CD4-positive, CD25-positive, alpha-beta regulatory T cell (primary cell): Measurements from ENCODE around the gene ACTR2. TPM values are rescaled to one million over a fixed set of nuclear protein-coding genes. Genes with fewer than 3 reads are reported as not detected.
"Not testable (repeated sequence)": the region's sequence is repeated elsewhere in the genome, so short reads cannot be mapped to it uniquely, and the experiment has no call there.

Source experiments
- ATAC-seq, 2 donors: fragments of 150-1000 bp; cut with Tn5 transposase; one replicate each; pipeline ENCODE4 v1.10.0; 2021; ENCODE audit warnings: low read depth in 2 of 2, moderate number of reproducible peaks in 2 of 2, moderate library complexity in 1 of 2
- DNase-seq, 3 donors: peaks; one replicate each; pipeline versions ENCODE4 v3.0.0 to v3.0.0-alpha.2; 2012 to 2022; ENCODE audit warnings: mixed read lengths in 1 of 3
- H3K27ac ChIP-seq: one replicate; pipeline ENCODE4 v1.7.0; 2013; ENCODE audit warnings: mild to moderate bottlenecking, low read length; ENCODE audit not compliant: insufficient read depth, poor library complexity, severe bottlenecking
- H3K27me3 ChIP-seq: one replicate; pipeline ENCODE4 v1.7.0; 2013; ENCODE audit warnings: low read length; ENCODE audit not compliant: control insufficient read depth, insufficient read depth
- H3K36me3 ChIP-seq: one replicate; pipeline ENCODE4 v1.7.0; 2013; ENCODE audit warnings: mild to moderate bottlenecking, low read length, moderate library complexity; ENCODE audit not compliant: control insufficient read depth, insufficient read depth
- H3K4me1 ChIP-seq: 2 replicates; pipeline ENCODE4 v1.7.0; 2013; ENCODE audit warnings: mild to moderate bottlenecking, low read length; ENCODE audit not compliant: insufficient read depth, control insufficient read depth, poor library complexity, severe bottlenecking
- H3K4me3 ChIP-seq: one replicate; pipeline ENCODE4 v1.7.0; 2013; ENCODE audit warnings: low read depth, mild to moderate bottlenecking, low read length, moderate library complexity
- H3K9me3 ChIP-seq, 2 experiments: 1 replicate in 1 of 2; 2 replicates in 1 of 2; pipeline ENCODE4 v1.7.0; 2013; ENCODE audit warnings: low read length in 2 of 2, mild to moderate bottlenecking in 1 of 2, moderate library complexity in 1 of 2; ENCODE audit not compliant: control insufficient read depth in 2 of 2
- H3K27ac Mint-ChIP-seq, 3 donors: one replicate each; pipeline ENCODE4 v1.8.0; 2020 to 2022; ENCODE audit warnings: mild to moderate bottlenecking in 3 of 3, mixed read lengths in 3 of 3, moderate library complexity in 2 of 3
- H3K27me3 Mint-ChIP-seq: one replicate; pipeline ENCODE4 v1.8.0; 2022; ENCODE audit warnings: mild to moderate bottlenecking, mixed read lengths
- H3K36me3 Mint-ChIP-seq: one replicate; pipeline ENCODE4 v1.8.0; 2020; ENCODE audit warnings: mixed read lengths
- H3K4me1 Mint-ChIP-seq, 4 donors: one replicate each; pipeline ENCODE4 v1.8.0; 2020 to 2022; ENCODE audit warnings: mixed read lengths in 4 of 4, mild to moderate bottlenecking in 1 of 4
- H3K4me3 Mint-ChIP-seq, 4 donors: one replicate each; pipeline ENCODE4 v1.8.0; 2020 to 2022; ENCODE audit warnings: mild to moderate bottlenecking in 4 of 4, mixed read lengths in 4 of 4, moderate library complexity in 3 of 4
- H3K9me3 Mint-ChIP-seq, 7 donors: one replicate each; pipeline ENCODE4 v1.8.0; 2020 to 2022; ENCODE audit warnings: mixed read lengths in 7 of 7, mild to moderate bottlenecking in 3 of 7, moderate library complexity in 2 of 7
- polyA plus RNA-seq, 4 donors: library from polyadenylated mRNA; unstranded; fragments of 300-500 nt; fragmentation: Illumina TruSeq; gene quantifications; one replicate each; pipeline ENCODE4 v1.2.3, GENCODE V29; 2021
- total RNA-seq: library from RNA; stranded (reverse); gene quantifications from one replicate; pipeline ENCODE4 v1.2.3, GENCODE V29; 2022

The ACTR2 gene
- total and polyA plus RNA-seq, 5 donors from 2014 or later: 275 to 324 (median 303) TPM

GRCh38 chr2:65214843-65215242, 12.8 kb upstream of the ACTR2 start:
- Histone ChIP-seq H3K4me1 (no peaks in the 10 kb centered on the region), H3K27ac (no peak overlapping the region), H3K9me3 (no peaks in the 10 kb centered on the region), H3K4me3 (no peak overlapping the region), H3K36me3 (no peaks in the 10 kb centered on the region), H3K27me3 (no peaks in the 10 kb centered on the region)
- DNase-seq (no peak), ATAC-seq (no peak)
- no peaks in the 10 kb centered on the region for H3K9me3 Mint-ChIP-seq
- H3K27ac Mint-ChIP-seq: no peak overlapping the region
- peaks cover 4% of the 10 kb centered on the region for H3K36me3 Mint-ChIP-seq
- H3K27me3 Mint-ChIP-seq: no peaks in the 10 kb centered on the region
- peaks cover 0 to 6% (median 2%) of the 10 kb centered on the region in 4 donors for H3K4me1 Mint-ChIP-seq
- H3K4me3 Mint-ChIP-seq: no peak overlapping the region

- Histone ChIP-seq H3K36me3 (no peaks in the 10 kb centered on the region), H3K9me3 (no peaks in the 10 kb centered on the region), H3K4me3 (no peak overlapping the region), H3K4me1 (no peaks in the 10 kb centered on the region), H3K27ac (no peak overlapping the region), H3K27me3 (no peaks in the 10 kb centered on the region)
- Mint-ChIP-seq H3K36me3 (peaks cover 8% of the 10 kb centered on the region), H3K27me3 (no peaks in the 10 kb centered on the region), H3K4me3 (no peak overlapping the region), H3K4me1 (peaks cover 0 to 6% (median 2%) of the 10 kb centered on the region in 4 donors), H3K27ac (no peak overlapping the region), H3K9me3 (no peaks in the 10 kb centered on the region)
- ATAC-seq: no peak
- DNase-seq: no peak
Observed at GRCh38 chr2:65215946-65216345, 11.7 kb upstream of the ACTR2 start.

GRCh38 chr2:65220432-65221131, 7.0 kb upstream of the ACTR2 start:
- ATAC-seq: no peak
- no peaks in the 10 kb centered on the region for H3K4me1 ChIP-seq
- no peaks in the 10 kb centered on the region for H3K9me3 ChIP-seq
- no peaks in the 10 kb centered on the region for H3K36me3 ChIP-seq
- no peak for DNase-seq
- Mint-ChIP-seq H3K27me3 (no peaks in the 10 kb centered on the region), H3K27ac (peak overlapping the region in 1 of 3 donors; percentile 43), H3K4me1 (peaks cover 0 to 10% (median 2%) of the 10 kb centered on the region in 4 donors), H3K9me3 (no peaks in the 10 kb centered on the region), H3K36me3 (peaks cover 8% of the 10 kb centered on the region), H3K4me3 (no peak overlapping the region)
- H3K27me3 ChIP-seq: no peaks in the 10 kb centered on the region
- H3K27ac ChIP-seq: no peak overlapping the region
- H3K4me3 ChIP-seq: no peak overlapping the region

DNA sequence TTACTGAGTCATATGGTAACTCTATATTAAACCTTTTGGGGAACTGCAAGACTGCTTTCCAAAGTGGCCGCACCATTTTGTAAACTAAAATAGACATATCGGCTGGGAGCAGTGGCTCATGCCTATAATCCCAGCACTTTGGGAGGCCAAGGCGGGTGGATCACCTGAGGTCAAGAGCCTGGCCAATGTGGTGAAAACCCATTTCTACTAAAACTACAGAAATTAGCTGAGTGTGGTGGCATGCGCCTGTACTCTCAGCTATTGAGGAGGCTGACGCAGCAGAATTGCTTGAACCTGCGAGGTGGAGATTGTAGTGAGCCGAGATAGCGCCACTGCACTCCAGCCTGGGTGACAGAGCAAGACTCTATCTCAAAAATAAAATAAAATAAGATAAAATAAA, 6.4 kb upstream of the ACTR2 start:
- not testable (repeated sequence) for H3K27me3 Mint-ChIP-seq, ATAC-seq, H3K27ac ChIP-seq, H3K27me3 ChIP-seq, H3K36me3 Mint-ChIP-seq, H3K36me3 ChIP-seq, H3K27ac Mint-ChIP-seq, H3K9me3 ChIP-seq, H3K4me1 ChIP-seq, H3K9me3 Mint-ChIP-seq, DNase-seq, H3K4me3 Mint-ChIP-seq, H3K4me3 ChIP-seq
- peaks cover 1 to 10% (median 1%) of the 10 kb centered on the region in 4 donors for H3K4me1 Mint-ChIP-seq

GRCh38 chr2:65227020-65227455, 593 bp upstream of the ACTR2 start:
- peak overlapping the region; percentile 99 for H3K27ac ChIP-seq
- H3K36me3 ChIP-seq: peaks cover 16% of the 10 kb centered on the region
- H3K4me3 ChIP-seq: peak overlapping the region; percentile 94
- peaks cover 3% of the 10 kb centered on the region for H3K36me3 Mint-ChIP-seq
- DNase-seq (no peak), ATAC-seq (peak; percentile 1 to 10)
- no peaks in the 10 kb centered on the region for H3K27me3 ChIP-seq
- H3K27me3 Mint-ChIP-seq: peaks cover 10% of the 10 kb centered on the region
- H3K27ac Mint-ChIP-seq: peak overlapping the region; percentile 99 to 100 (median 99)
- H3K4me1 ChIP-seq: peaks cover 41% of the 10 kb centered on the region
- no peaks in the 10 kb centered on the region for H3K9me3 ChIP-seq
- peaks cover 0 to 1% (median 0%) of the 10 kb centered on the region in 7 donors for H3K9me3 Mint-ChIP-seq
- peak overlapping the region; percentile 93 to 100 (median 100) for H3K4me3 Mint-ChIP-seq
- peaks cover 14 to 48% (median 31%) of the 10 kb centered on the region in 4 donors for H3K4me1 Mint-ChIP-seq

DNA sequence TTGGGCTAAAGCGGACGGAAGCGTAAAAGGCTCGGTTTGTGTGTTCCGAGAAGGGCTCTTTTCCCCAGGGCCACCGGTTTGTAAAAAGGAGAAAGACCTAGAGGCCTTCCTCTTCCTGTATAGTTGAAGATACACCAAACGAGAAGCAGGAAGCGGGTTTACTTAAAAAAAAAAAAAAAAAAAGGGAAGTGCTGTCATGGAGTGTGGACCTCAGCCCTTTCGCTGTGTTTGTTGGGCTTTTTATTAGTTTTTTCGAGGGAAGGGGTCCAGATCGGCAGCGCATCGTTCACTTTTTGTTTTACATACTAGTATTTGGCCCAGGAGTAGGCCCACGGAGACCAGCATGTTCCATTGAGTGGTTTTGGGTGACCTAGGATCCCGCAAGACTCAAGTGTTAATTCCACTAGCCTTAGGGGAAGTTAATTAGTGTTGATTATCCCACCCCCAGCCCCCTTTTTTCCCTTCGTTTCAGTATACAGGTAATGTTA, 676 bp downstream of the ACTR2 start:
- H3K4me3 ChIP-seq: peak overlapping the region; percentile 97
- peaks cover 0 to 1% (median 0%) of the 10 kb centered on the region in 7 donors for H3K9me3 Mint-ChIP-seq
- peaks cover 16% of the 10 kb centered on the region for H3K36me3 ChIP-seq
- no peaks in the 10 kb centered on the region for H3K9me3 ChIP-seq
- H3K4me1 Mint-ChIP-seq: peaks cover 22 to 59% (median 40%) of the 10 kb centered on the region in 4 donors
- peaks cover 3% of the 10 kb centered on the region for H3K36me3 Mint-ChIP-seq
- H3K4me3 Mint-ChIP-seq: peak overlapping the region; percentile 93 to 100 (median 98)
- DNase-seq (peak; percentile 34 to 83 (median 72)), ATAC-seq (peak; percentile 38 to 43)
- peaks cover 10% of the 10 kb centered on the region for H3K27me3 Mint-ChIP-seq
- H3K27ac ChIP-seq: peak overlapping the region; percentile 99
- H3K4me1 ChIP-seq: peaks cover 53% of the 10 kb centered on the region
- H3K27me3 ChIP-seq: no peaks in the 10 kb centered on the region
- H3K27ac Mint-ChIP-seq: peak overlapping the region; percentile 95 to 99 (median 98)

DNA sequence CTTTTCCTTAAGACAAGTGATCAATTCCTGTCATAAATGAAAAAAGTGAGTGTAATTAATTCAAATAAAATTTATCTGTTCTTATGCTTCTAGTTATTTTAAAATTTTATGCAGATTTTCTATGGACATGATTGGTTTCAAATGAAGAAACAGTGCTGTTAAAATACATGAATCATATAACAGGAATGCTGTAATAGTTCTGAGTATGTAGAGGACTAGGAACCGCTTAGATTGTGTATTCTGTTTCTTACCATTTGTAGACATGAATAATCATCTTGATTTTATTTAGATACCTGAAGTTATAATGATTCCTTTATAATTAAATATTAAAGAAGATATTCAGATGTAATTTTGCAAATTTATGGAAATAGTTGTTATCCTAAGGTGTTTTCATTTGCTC, 3.5 kb downstream of the ACTR2 start:
- H3K36me3 ChIP-seq: peaks cover 24% of the 10 kb centered on the region
- H3K4me1 ChIP-seq: peaks cover 78% of the 10 kb centered on the region
- H3K4me3 ChIP-seq: peak overlapping the region; percentile 73
- H3K27me3 Mint-ChIP-seq: peaks cover 10% of the 10 kb centered on the region
- DNase-seq (no peak), ATAC-seq (no peak)
- peaks cover 12% of the 10 kb centered on the region for H3K36me3 Mint-ChIP-seq
- H3K27ac ChIP-seq: peak overlapping the region; percentile 73
- H3K9me3 Mint-ChIP-seq: peaks cover 0 to 1% (median 0%) of the 10 kb centered on the region in 7 donors
- H3K4me3 Mint-ChIP-seq: peak overlapping the region; percentile 67 to 75 (median 70)
- H3K9me3 ChIP-seq: no peaks in the 10 kb centered on the region
- peaks cover 31 to 85% (median 56%) of the 10 kb centered on the region in 4 donors for H3K4me1 Mint-ChIP-seq
- no peaks in the 10 kb centered on the region for H3K27me3 ChIP-seq
- H3K27ac Mint-ChIP-seq: peak overlapping the region; percentile 43 to 64 (median 51)
